ENCODE results near the gene RPP40. TPM values are rescaled to one million over a fixed set of nuclear protein-coding genes. Genes with fewer than 3 reads are reported as not detected.

Gene RPP40
- total and polyA plus RNA-seq, 2 experiments from 2014 or later, result 16.2 to 21.9 TPM

- H3K9ac ChIP-seq, result no peak overlapping the region
- H3K4me3 ChIP-seq, result no peak overlapping the region
- DNase-seq, result no peak
- no peaks in the 10 kb centered on the region for H3K9me3 ChIP-seq (ENCODE audit: low read depth)
- no peaks in the 10 kb centered on the region for H4K20me1 ChIP-seq (ENCODE audit: insufficient read depth)
- H3K27ac ChIP-seq, result no peak overlapping the region
- no peaks in the 10 kb centered on the region for H3K9me2 ChIP-seq (ENCODE audit: insufficient read depth)
- H3K27me3 ChIP-seq (replicated peaks; ENCODE audit: insufficient read depth), result no peaks in the 10 kb centered on the region
- H3K4me2 ChIP-seq (ENCODE audit: unreplicated experiment), result no peak overlapping the region
- no peak overlapping the region for H2AFZ ChIP-seq
- no peaks in the 10 kb centered on the region for H3F3A ChIP-seq (ENCODE audit: insufficient read depth)
- H3K36me3 ChIP-seq (ENCODE audit: low read depth), result no peaks in the 10 kb centered on the region; the same call in 1 of the 2 replicates
- in situ Hi-C loops (cut with MboI), result no loop called here
- 78 to 79% methylated on average over 4 of the region's 4 CpGs for WGBS, 2 experiments (ENCODE audit: low coverage in 1 of 2, low lambda C conversion rate in 2 of 2, missing lambda C conversion rate in 2 of 2)
- TF ChIP-seq EZH2phosphoT487 (IDR thresholded peaks at IDR 0.05; ENCODE audit: insufficient read depth, low read depth) (no peak), EZH2 (IDR thresholded peaks at IDR 0.05; ENCODE audit: insufficient read depth, poor library complexity, severe bottlenecking) (no peak)
- H3K4me1 ChIP-seq (ENCODE audit: insufficient read depth), result no peaks in the 10 kb centered on the region
- no peaks in the 10 kb centered on the region for H3K79me2 ChIP-seq (ENCODE audit: insufficient read depth)
These were observed 16.4 kb downstream of the RPP40 start for GRCh38 chr6:4987432-4987831.

DNA sequence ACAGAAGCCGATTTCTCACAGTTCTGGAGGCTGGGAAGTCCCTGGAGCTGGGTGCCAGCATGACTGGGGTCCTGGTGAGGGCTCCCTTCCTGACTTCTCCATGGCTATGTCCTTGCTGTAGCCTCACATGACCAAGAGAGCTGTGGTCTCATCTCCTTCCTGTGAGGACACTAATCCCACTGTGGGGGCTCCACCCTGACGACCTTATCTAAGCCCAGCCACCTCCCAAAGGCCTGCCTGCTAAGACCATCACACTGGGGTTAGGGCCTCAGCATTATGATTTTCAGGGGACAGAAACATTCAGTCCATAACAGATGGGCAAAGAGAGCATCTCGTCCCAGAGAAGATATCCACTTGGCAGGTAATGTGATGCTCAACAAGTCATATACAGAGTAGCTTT, 16.8 kb downstream of the RPP40 start:
- in situ Hi-C loops (cut with MboI), result no loop called here
- H3K4me1 ChIP-seq (ENCODE audit: insufficient read depth), result no peaks in the 10 kb centered on the region
- DNase-seq, result no peak
- H4K20me1 ChIP-seq (ENCODE audit: insufficient read depth), result no peaks in the 10 kb centered on the region
- TF ChIP-seq EZH2phosphoT487 (IDR thresholded peaks at IDR 0.05; ENCODE audit: insufficient read depth, low read depth), result no peak
- TF ChIP-seq EZH2 (IDR thresholded peaks at IDR 0.05; ENCODE audit: insufficient read depth, poor library complexity, severe bottlenecking), result no peak
- no peaks in the 10 kb centered on the region for H3K9me2 ChIP-seq (ENCODE audit: insufficient read depth)
- H3K79me2 ChIP-seq (ENCODE audit: insufficient read depth), result no peaks in the 10 kb centered on the region
- no peak overlapping the region for H3K9ac ChIP-seq
- H3K4me2 ChIP-seq (ENCODE audit: unreplicated experiment), result no peak overlapping the region
- H3K36me3 ChIP-seq (ENCODE audit: low read depth), result no peaks in the 10 kb centered on the region
- H3K4me3 ChIP-seq, result no peak overlapping the region
- no peaks in the 10 kb centered on the region for H3K9me3 ChIP-seq (ENCODE audit: low read depth)
- H3F3A ChIP-seq (ENCODE audit: insufficient read depth), result no peaks in the 10 kb centered on the region
- WGBS, 2 experiments (ENCODE audit: low coverage in 1 of 2, low lambda C conversion rate in 2 of 2, missing lambda C conversion rate in 2 of 2), result 85 to 87% methylated on average over 3 of the region's 3 CpGs
- no peaks in the 10 kb centered on the region for H3K27me3 ChIP-seq (replicated peaks; ENCODE audit: insufficient read depth)
- H2AFZ ChIP-seq, result no peak overlapping the region
- no peak overlapping the region for H3K27ac ChIP-seq

DNA sequence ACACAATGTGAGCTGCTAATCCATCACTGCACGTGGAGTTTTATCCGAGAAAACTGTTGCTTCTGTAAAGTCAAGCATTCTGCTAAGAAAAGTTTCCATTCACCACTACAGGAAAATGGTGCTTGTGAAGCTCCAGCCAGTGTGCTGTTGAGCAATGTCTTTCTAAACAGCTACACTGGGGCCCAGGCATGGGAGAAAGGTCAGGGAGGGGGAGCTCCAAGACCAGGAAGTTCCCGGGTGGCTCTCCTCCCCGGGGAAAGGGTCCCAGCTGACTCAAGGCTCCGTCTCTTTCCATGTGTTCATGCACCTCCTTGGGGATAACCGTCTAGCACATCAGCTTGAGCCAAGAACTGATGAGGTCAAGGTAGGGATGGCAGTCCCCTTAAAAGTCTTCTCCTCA, 20.5 kb downstream of the RPP40 start:
- no peaks in the 10 kb centered on the region for H3K36me3 ChIP-seq (ENCODE audit: low read depth)
- 57 to 61% methylated on average over 6 of the region's 6 CpGs for WGBS, 2 experiments (ENCODE audit: low coverage in 1 of 2, low lambda C conversion rate in 2 of 2, missing lambda C conversion rate in 2 of 2)

GRCh38 chr6:4981761-4982160, 22.1 kb downstream of the RPP40 start:
- Histone ChIP-seq H2AFZ (no peak overlapping the region), H3K27me3 (replicated peaks; ENCODE audit: insufficient read depth) (no peaks in the 10 kb centered on the region), H3F3A (ENCODE audit: insufficient read depth) (no peaks in the 10 kb centered on the region), H3K4me1 (ENCODE audit: insufficient read depth) (no peaks in the 10 kb centered on the region), H3K4me3 (no peak overlapping the region), H3K36me3 (ENCODE audit: low read depth) (no peaks in the 10 kb centered on the region), H3K9me2 (ENCODE audit: insufficient read depth) (no peaks in the 10 kb centered on the region), H3K4me2 (ENCODE audit: unreplicated experiment) (no peak overlapping the region), H3K79me2 (ENCODE audit: insufficient read depth) (no peaks in the 10 kb centered on the region), H3K9me3 (ENCODE audit: low read depth) (no peaks in the 10 kb centered on the region), H3K27ac (no peak overlapping the region), H4K20me1 (ENCODE audit: insufficient read depth) (no peaks in the 10 kb centered on the region), H3K9ac (no peak overlapping the region)
- in situ Hi-C loops (cut with MboI), result no loop called here
- TF ChIP-seq EZH2phosphoT487 (IDR thresholded peaks at IDR 0.05; ENCODE audit: insufficient read depth, low read depth), result no peak
- TF ChIP-seq EZH2 (IDR thresholded peaks at IDR 0.05; ENCODE audit: insufficient read depth, poor library complexity, severe bottlenecking), result no peak
- DNase-seq, result no peak
- WGBS, 2 experiments (ENCODE audit: low coverage in 1 of 2, low lambda C conversion rate in 2 of 2, missing lambda C conversion rate in 2 of 2), result 60 to 64% methylated on average over 6 of the region's 6 CpGs

More for the DNA sequence above, 20.5 kb downstream of the RPP40 start:
- Histone ChIP-seq H3K27ac (no peak overlapping the region), H2AFZ (no peak overlapping the region), H3K4me2 (ENCODE audit: unreplicated experiment) (no peak overlapping the region), H3K27me3 (replicated peaks; ENCODE audit: insufficient read depth) (no peaks in the 10 kb centered on the region), H3K4me3 (no peak overlapping the region), H3K9me3 (ENCODE audit: low read depth) (no peaks in the 10 kb centered on the region), H3K79me2 (ENCODE audit: insufficient read depth) (no peaks in the 10 kb centered on the region), H3F3A (ENCODE audit: insufficient read depth) (no peaks in the 10 kb centered on the region), H3K9ac (no peak overlapping the region), H3K9me2 (ENCODE audit: insufficient read depth) (no peaks in the 10 kb centered on the region), H3K4me1 (ENCODE audit: insufficient read depth) (no peaks in the 10 kb centered on the region), H4K20me1 (ENCODE audit: insufficient read depth) (no peaks in the 10 kb centered on the region)
- in situ Hi-C loops (cut with MboI), result no loop called here
- TF ChIP-seq EZH2 (IDR thresholded peaks at IDR 0.05; ENCODE audit: insufficient read depth, poor library complexity, severe bottlenecking) (no peak), EZH2phosphoT487 (IDR thresholded peaks at IDR 0.05; ENCODE audit: insufficient read depth, low read depth) (no peak)
- no peak for DNase-seq

DNA sequence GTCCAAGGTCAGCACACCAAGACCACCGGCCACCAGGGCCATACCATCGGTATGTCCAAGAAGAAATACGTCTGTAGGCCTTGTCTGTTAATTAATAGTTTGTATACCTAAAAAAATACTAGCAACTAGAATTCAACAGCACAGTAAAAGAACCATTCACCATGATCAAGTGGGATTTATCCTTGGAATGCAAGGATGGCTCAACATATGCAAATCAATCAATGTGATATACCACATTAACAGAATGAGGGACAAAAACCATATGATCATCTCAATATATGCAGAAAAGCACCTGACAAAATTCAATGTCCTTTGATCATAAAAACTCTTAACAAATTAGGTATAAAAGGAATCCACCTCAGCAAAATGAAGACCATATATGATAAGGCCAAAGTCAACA, 24.4 kb downstream of the RPP40 start:
- Histone ChIP-seq H2AFZ (no peak overlapping the region), H3K4me2 (ENCODE audit: unreplicated experiment) (no peak overlapping the region), H3K79me2 (ENCODE audit: insufficient read depth) (no peaks in the 10 kb centered on the region), H3K36me3 (ENCODE audit: low read depth) (no peaks in the 10 kb centered on the region), H3K4me1 (ENCODE audit: insufficient read depth) (no peaks in the 10 kb centered on the region), H4K20me1 (ENCODE audit: insufficient read depth) (no peaks in the 10 kb centered on the region), H3K9ac (no peak overlapping the region), H3F3A (ENCODE audit: insufficient read depth) (no peaks in the 10 kb centered on the region), H3K27me3 (replicated peaks; ENCODE audit: insufficient read depth) (no peaks in the 10 kb centered on the region), H3K27ac (no peak overlapping the region), H3K9me3 (ENCODE audit: low read depth) (no peaks in the 10 kb centered on the region), H3K9me2 (ENCODE audit: insufficient read depth) (no peaks in the 10 kb centered on the region), H3K4me3 (no peak overlapping the region)
- TF ChIP-seq EZH2phosphoT487 (IDR thresholded peaks at IDR 0.05; ENCODE audit: insufficient read depth, low read depth) (no peak), EZH2 (IDR thresholded peaks at IDR 0.05; ENCODE audit: insufficient read depth, poor library complexity, severe bottlenecking) (no peak)
- peak; percentile 21 for DNase-seq
- 54 to 59% methylated on average over 3 of the region's 3 CpGs for WGBS, 2 experiments (ENCODE audit: low coverage in 1 of 2, low lambda C conversion rate in 2 of 2, missing lambda C conversion rate in 2 of 2)
- in situ Hi-C loops (cut with MboI), result no loop called here
